C1 segment of cervical spinal cord (tissue), 14 donors: Measurements from ENCODE around the gene SLC44A5.
A peak's percentile ranks its signal among the peaks of the same experiment; 100 is the strongest.
"Not testable (repeated sequence)": the region's sequence is repeated elsewhere in the genome, so short reads cannot be mapped to it uniquely, and the experiment has no call there.

Experiments used
- DNase-seq, 14 donors: peaks; one replicate each; lab custom pipeline; 2025; lab: John Stamatoyannopoulos, UW

Gene SLC44A5

GRCh38 chr1:75611014-75611413 lies at the start of gene SLC44A5:
Gene SLC44A5, minus strand, starts transcription at chr1:75611114. Its CDS starts 69,667 bp downstream, at chr1:75541447.
- no peak for DNase-seq

- DNase-seq = no peak
Observed at GRCh38 chr1:75655931-75656330, 45.0 kb upstream of the SLC44A5 start.

- not testable (repeated sequence) for DNase-seq
Observed at GRCh38 chr1:75647183-75647582, 36.3 kb upstream of the SLC44A5 start.

- DNase-seq = not testable (repeated sequence)
Observed at GRCh38 chr1:75645153-75645552, 34.2 kb upstream of the SLC44A5 start.

GRCh38 chr1:75643460-75643859 lies 32.5 kb upstream of the SLC44A5 start:
- DNase-seq = no peak

- DNase-seq = no peak
Observed at GRCh38 chr1:75641325-75641724, 30.4 kb upstream of the SLC44A5 start.

- DNase-seq = no peak
Observed at GRCh38 chr1:75640137-75640536, 29.2 kb upstream of the SLC44A5 start.

- no peak for DNase-seq
Observed at GRCh38 chr1:75632350-75632949, 21.5 kb upstream of the SLC44A5 start.

GRCh38 chr1:75630998-75631397 lies 20.1 kb upstream of the SLC44A5 start:
- no peak for DNase-seq

- DNase-seq = peak in 1 of 14 donors; percentile 3
Observed at GRCh38 chr1:75630004-75630594, 19.2 kb upstream of the SLC44A5 start.

GRCh38 chr1:75625795-75626194 lies 14.9 kb upstream of the SLC44A5 start:
- no peak for DNase-seq

GRCh38 chr1:75618382-75618781 lies 7.5 kb upstream of the SLC44A5 start:
- DNase-seq = no peak

GRCh38 chr1:75616436-75617433 lies 5.8 kb upstream of the SLC44A5 start:
- DNase-seq = no peak

- peak in 5 of 14 donors; percentile 20 to 47 (median 35) for DNase-seq
Observed at GRCh38 chr1:75615613-75616435, 4.9 kb upstream of the SLC44A5 start.

- DNase-seq = no peak
Observed at GRCh38 chr1:75614399-75614756, 3.5 kb upstream of the SLC44A5 start.

- DNase-seq = no peak
Observed at GRCh38 chr1:75613916-75614315, 3.0 kb upstream of the SLC44A5 start.

GRCh38 chr1:75612976-75613375 lies 2.1 kb upstream of the SLC44A5 start:
- DNase-seq = no peak

GRCh38 chr1:75602486-75602885 lies 8.4 kb downstream of the SLC44A5 start:
- no peak for DNase-seq

GRCh38 chr1:75600781-75601180 lies 10.1 kb downstream of the SLC44A5 start:
- no peak for DNase-seq

- no peak for DNase-seq
Observed at GRCh38 chr1:75594327-75594726, 16.6 kb downstream of the SLC44A5 start.

- not testable (repeated sequence) for DNase-seq
Observed at GRCh38 chr1:75593457-75593856, 17.5 kb downstream of the SLC44A5 start.

GRCh38 chr1:75589637-75590036 lies 21.3 kb downstream of the SLC44A5 start:
- DNase-seq = no peak
